Left forelimb (tissue), 1 donor: ENCODE measurements around the gene BIRC6.
"Not testable (repeated sequence)": the region's sequence is repeated elsewhere in the genome, so short reads cannot be mapped to it uniquely, and the experiment has no call there.

Experiments used
- DNase-seq: peaks from one replicate; pipeline ENCODE4 v3.0.0-alpha.2; 2018; ENCODE audit warnings: low spot score

The BIRC6 gene

DNA sequence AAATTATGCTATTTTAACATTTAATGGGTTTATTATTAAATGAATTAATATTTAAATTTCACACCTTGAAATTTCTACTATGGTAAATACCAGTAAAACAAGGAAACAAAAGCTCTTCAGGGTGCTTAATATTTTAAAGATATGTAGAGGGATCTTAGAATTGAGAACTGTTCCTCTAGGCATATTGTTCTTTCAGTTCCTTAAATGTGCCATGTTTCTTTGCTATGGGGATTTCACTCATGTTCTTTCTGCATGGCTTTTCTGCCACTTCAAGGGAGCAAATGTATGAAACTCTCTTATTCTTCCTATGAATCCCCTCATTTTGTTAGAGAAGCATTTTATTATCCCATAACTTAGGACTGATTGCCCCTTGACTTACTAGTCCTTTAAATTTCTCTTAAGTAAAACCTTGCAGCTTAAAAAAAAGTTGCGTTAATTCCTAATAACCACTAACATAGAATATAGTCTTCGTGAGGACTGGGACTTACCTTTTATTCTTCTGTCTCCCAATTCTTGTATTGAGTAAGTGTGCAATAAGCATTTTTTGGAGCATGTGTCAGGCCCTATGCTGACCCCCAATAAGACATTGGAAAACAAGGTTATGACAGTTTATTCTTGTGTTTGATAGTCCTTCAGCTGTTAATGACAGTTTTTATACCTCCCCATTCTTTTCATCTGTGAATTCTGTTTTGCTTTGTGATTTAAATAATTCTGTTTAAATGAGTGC lies 95.7 kb downstream of the BIRC6 start:
- DNase-seq: no peak

DNA sequence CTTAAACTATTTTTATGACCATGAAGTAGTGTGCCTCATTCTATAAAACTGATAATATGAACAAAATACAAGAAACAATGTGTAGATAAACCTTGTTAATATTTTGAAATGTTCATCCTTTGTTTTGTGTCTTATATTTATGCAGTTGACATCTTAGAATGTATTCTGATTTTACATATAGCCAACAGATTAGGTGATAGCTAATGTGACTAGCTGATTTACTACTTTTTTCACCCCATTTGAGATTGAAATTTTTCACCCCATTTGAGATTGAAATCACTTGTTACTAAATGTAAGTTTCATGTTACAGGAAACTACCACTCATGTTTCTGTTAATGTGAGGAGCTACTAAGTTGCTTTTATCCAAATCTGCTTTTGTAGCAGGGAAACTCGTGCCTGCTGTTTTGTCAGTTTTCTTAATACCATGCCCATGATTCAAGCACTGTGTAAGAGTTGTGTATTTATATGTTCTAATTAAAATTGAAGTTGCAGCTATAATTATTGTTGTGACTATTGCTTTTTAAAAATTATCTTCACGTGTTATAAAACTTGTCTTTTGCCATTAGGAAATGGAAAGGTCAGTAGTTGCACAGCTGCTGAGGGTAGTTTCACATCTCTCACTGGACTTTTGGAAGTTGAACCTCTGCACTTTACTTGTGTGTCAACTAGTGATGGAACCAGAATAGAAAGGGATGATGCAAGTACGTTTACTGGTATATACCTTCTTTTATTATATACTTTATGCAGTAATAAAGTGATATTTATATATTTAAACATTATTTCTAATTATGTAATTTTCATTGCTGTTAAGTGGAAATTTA lies 96.6 kb downstream of the BIRC6 start:
- DNase-seq: no peak

DNA sequence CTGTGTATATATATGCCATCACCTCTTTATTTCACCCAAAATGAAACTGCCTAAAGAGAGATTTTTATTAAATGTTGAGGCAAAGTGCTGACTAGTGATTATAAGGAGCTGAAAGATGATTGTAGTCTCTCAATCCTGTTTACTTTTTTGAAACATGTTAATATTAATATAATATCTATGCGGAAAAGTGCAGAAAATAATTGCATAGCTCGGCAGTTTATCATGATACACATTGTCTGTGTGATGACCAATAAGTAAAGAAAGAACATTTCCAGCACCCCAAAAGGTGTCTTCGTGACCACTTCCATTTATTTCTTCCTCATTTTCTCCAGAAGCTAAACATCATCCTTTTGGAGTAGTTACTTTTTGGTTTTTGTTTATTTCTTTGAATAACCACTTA lies 99.0 kb downstream of the BIRC6 start:
- DNase-seq: no peak

DNA sequence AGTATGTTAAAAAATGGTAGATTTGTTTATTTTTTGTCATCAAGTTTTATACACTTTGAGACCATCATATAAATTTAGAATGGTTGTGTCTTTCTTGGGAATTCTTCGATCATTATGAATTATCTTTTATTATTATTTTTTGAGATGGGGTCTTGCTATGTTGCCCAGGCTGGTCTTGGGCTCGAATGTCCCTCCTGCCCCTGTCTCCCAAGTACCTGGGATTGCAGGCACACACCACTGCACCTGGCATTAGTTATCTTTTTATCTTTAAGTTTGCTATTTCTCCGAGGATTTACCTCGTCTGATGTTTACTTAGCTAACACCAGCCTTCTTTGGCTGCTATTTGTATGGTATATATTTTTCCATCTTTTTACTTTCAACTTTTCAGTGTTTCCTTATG lies 100.0 kb downstream of the BIRC6 start:
- DNase-seq: no peak

DNA sequence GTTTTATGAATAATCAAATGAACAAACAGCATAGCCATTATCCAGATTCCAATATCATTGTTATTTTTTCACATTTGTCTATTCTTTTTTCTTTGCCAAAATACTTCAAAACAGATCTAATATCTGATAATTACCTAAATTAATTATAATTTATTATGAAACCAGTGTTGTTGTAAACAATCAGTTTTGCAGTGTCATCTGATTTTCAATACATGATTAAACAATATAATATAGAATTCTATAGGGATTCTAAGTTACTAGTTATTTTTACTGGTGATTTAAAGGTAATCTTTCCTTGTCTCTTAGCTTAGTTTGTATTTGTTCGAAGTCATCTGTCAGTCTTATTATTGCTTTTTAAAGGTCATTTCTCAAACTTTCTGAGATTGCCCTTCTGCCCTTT lies 101.0 kb downstream of the BIRC6 start:
- DNase-seq: no peak

DNA sequence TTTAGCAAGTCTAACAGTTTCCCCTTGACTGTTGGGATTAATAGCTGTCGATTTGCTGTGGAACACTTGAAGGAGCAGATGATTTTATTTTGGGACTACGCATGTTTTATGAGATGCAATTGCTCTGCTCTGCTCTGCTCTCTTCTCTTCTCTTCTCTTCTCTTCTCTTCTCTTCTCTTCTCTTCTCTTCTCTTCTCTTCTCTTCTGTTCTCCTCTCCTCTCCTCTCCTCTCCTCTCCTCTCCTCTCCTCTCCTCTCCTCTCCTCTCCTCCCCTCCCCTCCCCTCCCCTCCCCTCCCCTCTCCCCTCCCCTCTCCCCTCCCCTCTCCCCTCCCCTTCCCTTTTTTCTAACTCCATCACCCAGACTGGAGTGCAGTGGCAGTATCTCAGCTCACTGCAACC lies 104.0 kb downstream of the BIRC6 start:
- DNase-seq: not testable (repeated sequence)

DNA sequence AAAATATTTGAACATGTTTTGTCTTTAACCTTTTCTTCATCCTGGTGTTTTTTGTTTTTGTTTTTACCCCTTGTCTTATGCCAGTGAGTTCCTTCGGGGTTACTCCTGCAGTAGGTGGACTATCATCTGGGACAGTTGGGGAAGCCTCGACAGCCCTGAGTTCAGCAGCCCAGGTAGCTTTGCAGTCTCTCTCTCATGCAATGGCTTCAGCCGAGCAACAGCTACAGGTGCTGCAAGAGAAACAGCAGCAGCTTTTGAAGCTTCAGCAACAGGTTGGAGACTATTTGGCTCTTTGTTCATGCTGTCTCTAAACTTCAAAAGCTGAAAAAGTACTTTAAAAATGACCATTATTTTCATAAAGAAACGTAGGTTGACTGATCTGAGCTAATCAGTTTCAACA lies 106.3 kb downstream of the BIRC6 start:
- DNase-seq: no peak

DNA sequence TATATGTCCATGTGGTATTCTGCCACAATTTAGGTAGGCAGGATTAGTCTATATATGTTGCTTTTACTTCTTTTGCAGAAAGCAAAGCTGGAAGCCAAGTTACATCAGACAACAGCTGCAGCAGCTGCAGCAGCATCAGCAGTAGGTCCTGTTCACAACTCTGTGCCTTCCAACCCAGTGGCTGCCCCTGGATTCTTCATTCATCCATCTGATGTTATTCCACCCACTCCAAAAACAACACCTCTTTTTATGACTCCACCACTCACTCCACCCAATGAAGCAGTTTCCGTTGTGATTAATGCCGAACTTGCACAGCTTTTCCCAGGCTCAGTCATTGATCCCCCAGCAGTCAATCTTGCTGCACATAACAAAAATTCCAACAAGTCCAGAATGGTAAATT lies 107.6 kb downstream of the BIRC6 start:
- DNase-seq: no peak

DNA sequence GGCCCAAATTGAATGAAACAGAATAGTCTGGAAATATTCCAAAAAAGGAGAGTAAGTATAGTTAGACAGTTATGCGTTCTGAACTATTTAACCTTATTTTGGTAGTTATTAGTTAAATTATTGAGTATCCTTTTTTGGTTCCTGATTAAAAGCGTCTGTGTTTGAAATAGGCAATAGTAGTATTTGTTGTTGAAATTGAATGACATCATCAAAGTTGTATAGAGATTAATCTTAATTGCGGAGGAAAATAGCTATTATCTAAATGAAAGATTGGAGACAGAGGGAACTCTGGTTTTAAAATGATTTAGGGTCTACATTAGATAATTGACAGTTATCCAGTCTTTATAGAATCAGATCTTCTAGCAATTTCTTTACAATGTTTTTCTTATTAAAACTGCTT lies 115.8 kb downstream of the BIRC6 start:
- no peak for DNase-seq

DNA sequence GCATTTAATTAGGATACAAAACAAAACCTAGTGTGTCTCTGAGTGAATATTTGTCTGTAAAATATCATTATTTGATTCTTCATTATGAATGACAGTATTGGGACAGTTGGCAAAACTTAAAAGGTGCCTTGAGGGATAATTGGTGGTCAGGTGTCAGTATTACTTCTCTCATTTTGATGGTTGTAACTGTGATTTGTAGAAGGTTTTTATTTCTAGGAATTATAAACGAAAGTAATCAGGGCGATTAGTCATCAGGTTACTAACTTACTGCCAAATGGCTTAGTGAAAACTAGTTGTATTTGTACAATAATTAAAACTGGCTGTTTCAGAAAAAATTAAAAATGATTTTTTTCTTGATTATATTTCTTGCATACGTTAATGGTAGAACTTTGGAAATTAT lies 117.6 kb downstream of the BIRC6 start:
- no peak for DNase-seq

DNA sequence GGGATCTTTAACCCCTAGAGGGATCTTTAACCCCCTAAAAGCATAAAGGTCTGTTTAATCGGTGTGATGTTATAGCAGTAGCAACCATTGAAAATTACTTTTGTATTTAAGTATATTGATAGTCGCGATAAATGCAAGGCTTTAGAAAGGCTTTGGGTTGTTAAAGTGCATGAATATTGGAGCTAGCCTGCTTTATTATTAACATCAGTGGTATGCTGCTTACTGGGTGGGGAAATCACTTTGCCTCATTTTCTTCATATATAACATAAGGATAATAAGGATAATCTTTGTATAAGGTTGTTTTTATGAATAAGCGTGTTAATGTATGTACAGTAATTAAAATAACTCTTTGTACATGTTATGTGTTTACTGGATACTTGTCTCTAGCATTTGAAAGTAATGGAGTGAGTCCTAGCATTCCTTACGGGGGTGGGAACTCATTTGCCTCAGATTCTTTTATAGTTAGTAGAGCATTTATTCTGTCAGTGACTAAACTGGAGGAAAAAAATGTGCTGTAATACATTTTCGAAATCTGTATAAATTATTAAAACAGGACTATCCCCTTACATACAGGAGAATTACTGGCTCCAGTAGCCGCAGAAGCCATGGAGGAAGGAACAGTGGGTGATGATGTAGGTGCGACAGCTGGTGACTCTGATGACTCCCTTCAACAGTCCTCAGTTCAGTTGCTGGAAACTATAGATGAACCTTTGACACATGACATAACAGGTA lies 122.2 kb downstream of the BIRC6 start:
- no peak for DNase-seq

DNA sequence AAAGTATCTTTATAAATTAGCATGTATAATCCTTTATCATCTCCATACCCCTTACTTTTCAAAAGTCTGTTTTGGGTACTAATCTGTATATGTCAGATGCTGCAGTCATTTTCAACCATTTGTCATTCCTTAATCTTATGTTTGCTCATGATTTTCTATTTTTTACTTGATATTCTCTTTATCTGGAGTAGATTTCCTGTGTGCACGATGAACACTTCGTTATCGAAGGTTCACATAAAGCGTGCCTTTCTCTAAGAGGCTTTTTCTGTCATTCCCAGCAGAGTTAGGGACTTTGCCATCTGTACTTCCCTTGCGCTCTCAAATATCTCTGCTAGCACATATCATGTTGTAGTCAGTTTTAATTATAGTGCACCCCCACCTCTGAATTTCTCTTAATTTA lies 123.2 kb downstream of the BIRC6 start:
- no peak for DNase-seq

DNA sequence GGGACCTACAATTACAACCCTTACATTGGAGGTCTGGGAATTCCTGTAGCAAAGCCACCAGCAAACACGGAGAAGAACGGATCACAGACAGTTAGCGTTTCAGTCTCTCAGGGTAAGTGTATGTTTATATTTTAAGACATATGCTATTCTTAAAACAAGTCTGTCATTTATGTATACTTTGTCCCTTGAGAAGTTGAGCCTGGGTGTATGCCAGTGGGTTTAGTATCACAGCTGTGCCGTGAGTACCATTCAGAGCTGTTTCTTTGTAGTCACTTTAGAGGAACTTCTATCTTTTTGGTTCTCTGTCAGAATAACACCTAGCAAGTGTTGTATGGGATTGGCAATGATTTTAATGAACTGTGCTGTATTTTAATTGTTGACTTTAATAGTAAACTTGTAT lies 125.6 kb downstream of the BIRC6 start:
- no peak for DNase-seq

DNA sequence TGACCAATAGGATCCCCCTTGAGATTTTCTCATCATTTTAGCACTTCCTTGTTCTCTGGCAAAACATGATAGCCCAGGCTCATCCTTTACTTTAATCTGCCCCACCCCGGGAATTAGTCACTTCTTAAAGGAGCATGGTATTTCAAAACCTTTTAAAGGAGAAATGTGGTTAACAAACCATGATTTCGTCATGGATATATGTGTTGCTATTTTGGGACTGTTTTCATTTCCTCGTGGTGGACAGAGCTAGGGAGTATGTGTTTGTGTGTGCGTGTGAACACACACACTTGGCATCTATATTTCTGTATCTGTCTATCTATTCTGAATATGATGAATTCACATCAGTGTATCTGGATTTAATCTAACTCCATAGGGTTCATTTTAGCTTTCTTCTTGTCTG lies 128.1 kb downstream of the BIRC6 start:
- no peak for DNase-seq

DNA sequence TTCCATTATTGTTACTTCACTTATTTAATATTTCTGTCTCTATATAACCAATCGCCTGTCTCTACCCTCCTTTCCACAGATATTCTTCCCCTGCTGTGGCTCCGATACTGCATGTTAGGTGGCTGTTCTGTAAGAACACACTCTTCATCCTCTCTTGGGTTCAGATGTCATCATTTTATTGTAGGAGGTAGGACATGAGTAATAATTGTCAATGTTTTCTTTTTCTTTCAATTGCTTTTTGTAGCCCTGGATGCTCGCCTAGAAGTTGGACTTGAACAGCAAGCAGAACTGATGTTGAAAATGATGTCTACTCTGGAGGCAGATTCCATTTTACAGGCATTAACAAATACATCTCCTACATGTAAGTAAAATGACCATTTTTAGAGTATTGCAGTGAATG lies 128.6 kb downstream of the BIRC6 start:
- DNase-seq: no peak

DNA sequence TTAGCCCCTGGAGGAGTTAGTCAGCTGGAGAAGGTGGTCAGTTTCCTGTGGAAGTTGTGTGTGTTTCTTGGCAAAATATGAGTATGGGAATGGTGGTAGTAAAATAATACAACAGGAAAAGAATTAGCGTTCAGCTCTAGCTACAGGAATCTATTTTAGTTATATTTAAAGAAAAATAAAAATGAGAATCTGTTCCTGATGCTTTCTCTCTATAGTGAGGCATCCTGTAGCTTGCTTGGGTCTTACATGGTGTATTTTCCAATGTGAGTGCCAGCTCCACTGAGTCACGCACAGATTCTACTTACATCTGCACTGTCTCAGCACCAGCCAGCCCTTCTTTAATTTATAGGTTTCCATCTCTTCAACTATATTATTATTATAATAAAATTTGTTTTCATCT lies 132.2 kb downstream of the BIRC6 start:
- DNase-seq: no peak

DNA sequence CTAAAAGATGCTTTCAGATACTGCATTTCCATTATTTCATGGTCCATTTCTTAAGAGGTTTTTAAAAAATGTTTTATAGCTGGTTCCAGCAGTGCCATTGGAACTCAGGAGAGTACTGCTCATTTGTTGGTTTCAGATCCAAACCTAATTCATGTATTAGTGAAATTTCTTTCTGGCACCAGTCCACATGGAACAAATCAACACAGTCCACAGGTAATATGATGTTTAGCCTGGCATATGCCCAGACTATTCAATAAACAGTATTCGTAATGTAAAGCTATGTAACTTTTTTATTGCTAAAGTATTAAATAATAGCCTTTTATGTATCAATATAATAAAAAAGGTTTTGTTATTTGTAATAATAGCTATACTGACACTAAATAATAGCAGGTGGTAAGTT lies 134.5 kb downstream of the BIRC6 start:
- DNase-seq: no peak

DNA sequence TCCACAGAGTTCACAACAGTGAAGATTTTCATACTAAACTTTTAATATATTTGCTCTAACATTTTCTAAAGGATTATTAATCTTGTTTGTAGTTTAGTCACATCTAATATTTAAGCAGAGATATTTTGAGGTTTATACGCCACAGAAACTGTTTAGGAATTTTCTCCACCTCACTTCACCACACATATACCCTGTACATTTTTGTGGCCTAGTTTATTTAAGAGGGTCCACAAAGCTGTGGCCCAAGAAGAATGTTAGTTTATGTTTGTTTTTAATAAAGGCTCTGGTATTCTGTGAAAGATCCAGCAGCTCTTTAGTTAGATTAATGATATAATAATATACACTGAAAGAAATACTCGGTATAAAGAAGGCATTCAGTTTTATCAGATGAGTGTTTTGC lies 138.3 kb downstream of the BIRC6 start:
- no peak for DNase-seq

DNA sequence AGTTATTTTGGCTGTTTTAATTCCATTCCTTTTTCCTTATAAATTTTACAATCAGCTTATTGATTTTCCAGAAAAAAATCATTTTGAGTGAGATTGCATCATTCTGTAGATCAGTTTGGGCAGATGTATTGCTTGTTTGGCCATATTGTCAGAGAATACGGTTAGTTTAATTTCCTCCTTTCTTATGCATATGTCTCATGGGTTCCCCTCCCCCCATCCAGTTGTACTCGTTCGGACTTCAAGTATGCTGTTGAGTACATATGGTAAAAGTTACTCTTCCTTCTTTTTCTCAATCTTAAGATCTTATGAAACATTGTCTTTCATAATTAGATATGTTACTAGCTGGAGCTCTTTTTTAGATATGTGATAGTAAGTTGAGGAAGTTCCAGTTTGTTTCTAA lies 139.8 kb downstream of the BIRC6 start:
- DNase-seq: no peak

DNA sequence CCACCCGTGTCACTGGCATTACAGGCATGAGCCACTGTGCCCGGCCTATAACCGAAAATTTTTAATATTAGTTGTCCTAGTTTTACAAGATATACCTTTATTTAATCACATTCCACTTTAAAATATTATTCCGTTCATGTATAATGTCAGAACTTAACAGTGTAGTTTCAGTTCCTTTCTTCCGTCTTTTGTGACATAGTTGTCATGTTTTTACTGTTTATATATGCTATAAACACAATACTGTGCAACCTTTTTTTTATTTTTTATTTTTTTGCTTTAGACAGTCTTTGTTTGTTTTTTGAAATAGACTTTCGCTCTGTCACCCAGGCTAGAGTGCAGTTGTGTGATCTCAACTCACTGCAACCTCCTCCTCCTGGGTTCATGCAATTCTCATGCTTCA lies 141.5 kb downstream of the BIRC6 start:
- no peak for DNase-seq

DNA sequence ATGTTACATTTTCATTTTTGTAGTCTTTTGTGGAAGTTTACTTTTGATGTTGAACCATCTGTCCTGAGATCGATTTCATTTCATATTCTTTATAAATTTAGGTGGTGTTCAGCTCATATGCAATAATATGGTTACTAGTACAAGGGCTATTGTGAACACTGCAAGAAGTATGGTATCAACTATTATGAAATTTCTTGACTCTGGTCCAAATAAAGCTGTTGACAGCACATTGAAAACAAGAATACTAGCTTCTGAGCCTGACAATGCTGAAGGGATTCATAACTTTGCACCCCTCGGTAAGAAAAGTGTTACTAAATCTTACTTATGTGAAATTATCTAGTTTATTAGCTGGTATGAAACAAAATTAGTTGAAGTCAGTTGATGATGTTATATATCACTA lies 146.1 kb downstream of the BIRC6 start:
- no peak for DNase-seq

DNA sequence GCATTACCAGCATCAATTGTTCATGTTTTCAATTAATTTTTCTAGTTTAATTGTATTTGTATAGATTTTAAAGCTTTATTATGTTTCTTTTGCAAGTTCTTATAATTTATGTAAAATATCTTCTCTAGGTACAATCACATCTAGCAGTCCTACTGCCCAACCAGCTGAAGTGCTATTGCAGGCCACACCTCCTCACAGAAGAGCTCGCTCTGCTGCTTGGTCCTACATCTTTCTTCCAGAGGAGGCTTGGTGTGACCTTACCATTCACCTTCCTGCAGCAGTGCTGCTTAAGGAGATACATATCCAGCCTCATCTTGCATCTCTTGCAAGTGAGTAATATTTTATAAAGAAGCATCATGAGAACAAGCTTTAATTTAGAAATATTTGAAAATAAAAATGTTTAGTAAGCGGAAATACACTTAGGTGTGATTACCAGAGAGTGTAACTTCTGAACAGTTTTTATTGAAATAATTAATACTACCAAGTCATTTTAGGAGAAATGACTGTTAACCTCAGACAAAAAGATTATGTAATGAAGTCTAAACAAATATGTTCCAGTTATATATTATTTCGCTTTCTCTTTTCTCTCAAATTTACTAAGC lies 148.2 kb downstream of the BIRC6 start:
- no peak for DNase-seq

DNA sequence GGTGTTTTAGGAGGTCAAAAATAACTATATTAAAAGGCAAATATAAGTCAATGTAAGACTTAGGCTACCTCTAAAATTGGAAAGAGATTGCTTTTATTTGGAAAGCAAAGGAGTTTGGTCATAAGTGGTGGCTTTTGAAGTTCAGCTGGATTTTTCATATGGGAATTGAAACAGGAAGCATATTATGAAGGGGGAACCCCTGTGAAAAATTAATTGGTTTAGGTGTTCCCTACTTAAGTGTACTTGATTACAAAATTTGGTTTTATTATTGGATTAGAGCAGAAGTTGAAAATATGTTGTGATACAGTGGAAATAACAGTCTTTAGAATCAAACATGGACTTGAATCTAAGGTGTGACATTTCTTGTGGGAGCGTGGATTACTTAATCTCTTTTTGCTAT lies 149.6 kb downstream of the BIRC6 start:
- no peak for DNase-seq
